Mesendoderm (in vitro differentiated cells): ENCODE measurements around the gene DNM3.

Experiments
- DNase-seq: peaks from one replicate; pipeline ENCODE4 v3.0.0; 2013
- H2AK5ac ChIP-seq: 2 replicates; pipeline ENCODE4 v1.6.1; 2013; ENCODE audit warnings: low read length, inconsistent platforms
- H2BK120ac ChIP-seq: 2 replicates; pipeline ENCODE4 v1.6.1; 2013; ENCODE audit warnings: low read depth, mild to moderate bottlenecking, low read length, moderate library complexity, mixed read lengths
- H2BK15ac ChIP-seq: replicated peaks from 2 replicates; pipeline ENCODE4 v1.6.1; 2013; ENCODE audit warnings: low read depth, mild to moderate bottlenecking, moderate library complexity
- H2BK5ac ChIP-seq: 2 replicates; pipeline ENCODE4 v1.6.1; 2013; ENCODE audit warnings: low read length, inconsistent platforms
- H3K18ac ChIP-seq: 2 replicates; pipeline ENCODE4 v1.6.1; 2013; ENCODE audit warnings: mild to moderate bottlenecking, low read length, mixed read lengths
- H3K23ac ChIP-seq: one replicate; pipeline ENCODE4 v1.6.1; 2013; ENCODE audit warnings: low read length
- H3K27ac ChIP-seq: 2 replicates; pipeline ENCODE4 v1.5.1; 2013; ENCODE audit warnings: low read depth, mild to moderate bottlenecking, inconsistent platforms, low read length, moderate library complexity
- H3K27me3 ChIP-seq: 2 replicates; pipeline ENCODE4 v1.6.1; 2013; ENCODE audit warnings: low read length, control low read depth, mild to moderate bottlenecking, inconsistent platforms; ENCODE audit not compliant: insufficient read depth, poor library complexity
- H3K36me3 ChIP-seq: 2 replicates; pipeline ENCODE4 v1.6.1; 2013; ENCODE audit warnings: low read length, inconsistent platforms; ENCODE audit not compliant: control insufficient read depth, insufficient read depth
- H3K4ac ChIP-seq: one replicate; pipeline ENCODE4 v1.6.1; 2013; ENCODE audit warnings: low read depth, mild to moderate bottlenecking, low read length, moderate library complexity
- H3K4me1 ChIP-seq: 2 replicates; pipeline ENCODE4 v1.6.1; 2013; ENCODE audit warnings: low read depth, low read length, inconsistent platforms; ENCODE audit not compliant: control insufficient read depth
- H3K4me2 ChIP-seq: 2 replicates; pipeline ENCODE4 v1.6.1; 2013; ENCODE audit warnings: low read length
- H3K4me3 ChIP-seq: 2 replicates; pipeline ENCODE4 v1.5.1; 2013; ENCODE audit warnings: mild to moderate bottlenecking, low read length
- H3K56ac ChIP-seq: one replicate; pipeline ENCODE4 v1.6.1; 2013; ENCODE audit warnings: low read length
- H3K79me1 ChIP-seq: 2 replicates; pipeline ENCODE4 v1.6.1; 2013; ENCODE audit warnings: low read length, inconsistent platforms
- H3K79me2 ChIP-seq: 2 replicates; pipeline ENCODE4 v1.6.1; 2013; ENCODE audit warnings: mild to moderate bottlenecking, low read length; ENCODE audit not compliant: control insufficient read depth, insufficient read depth
- H3K9ac ChIP-seq: 2 replicates; pipeline ENCODE4 v1.6.1; 2013; ENCODE audit warnings: low read length, inconsistent platforms
- H4K5ac ChIP-seq: one replicate; pipeline ENCODE4 v1.6.1; 2013; ENCODE audit warnings: low read length
- H4K8ac ChIP-seq: one replicate; pipeline ENCODE4 v1.6.1; 2013; ENCODE audit warnings: low read depth, mild to moderate bottlenecking, control low read depth, low read length, moderate library complexity
- WGBS: extraction: QIAGEN DNeasy Blood & Tissue Kit; methylation state at CpG from one replicate; pipeline ENCODE4 v1.1.7; 2013; ENCODE audit warnings: low lambda C conversion rate, missing lambda C conversion rate; ENCODE audit not compliant: insufficient coverage; ENCODE audit errors: extremely low coverage; 5-methylcytosine and 5-hydroxymethylcytosine counted together

The DNM3 gene

DNA sequence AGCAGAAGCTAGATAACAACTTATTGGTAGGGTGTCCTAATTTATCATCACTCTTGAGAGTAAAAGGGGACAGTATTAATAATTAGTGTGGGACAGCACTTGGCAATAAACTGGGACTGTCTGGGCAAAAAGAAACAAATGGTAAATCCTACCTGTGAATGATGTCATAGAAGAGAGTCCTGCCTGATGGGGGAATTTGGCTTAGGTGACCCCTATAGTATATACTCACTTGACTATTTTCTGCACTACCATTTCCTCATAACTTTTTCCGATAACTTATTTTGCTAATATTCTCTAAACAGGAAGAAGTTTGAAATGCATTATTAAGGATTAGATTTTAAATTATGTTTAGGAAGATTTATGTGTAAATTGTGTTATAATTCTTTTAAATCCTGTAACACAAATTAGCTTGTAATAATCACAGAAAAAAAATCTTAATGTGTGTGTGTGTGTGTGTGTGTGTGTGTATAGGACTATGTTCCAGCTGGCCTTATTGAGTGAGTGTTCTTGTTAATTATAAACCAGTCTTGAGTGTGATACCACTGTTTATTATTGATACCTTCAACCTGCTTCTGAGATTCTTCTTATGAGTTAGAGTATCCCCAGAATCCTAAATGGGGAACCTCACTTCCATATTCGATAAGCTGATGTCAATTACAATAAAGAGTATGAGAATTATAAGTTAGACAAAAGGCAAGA, 435.0 kb downstream of the DNM3 start:
- Histone ChIP-seq H3K4me2 (no peak overlapping the region), H2BK120ac (no peak overlapping the region), H4K5ac (no peak overlapping the region), H2AK5ac (no peak overlapping the region), H3K79me1 (no peaks in the 10 kb centered on the region), H4K8ac (no peak overlapping the region), H3K4me3 (no peak overlapping the region), H3K27me3 (no peaks in the 10 kb centered on the region), H3K4ac (no peak overlapping the region), H2BK5ac (no peak overlapping the region), H3K23ac (no peak overlapping the region), H2BK15ac (no peak overlapping the region), H3K36me3 (no peaks in the 10 kb centered on the region), H3K79me2 (no peaks in the 10 kb centered on the region), H3K9ac (no peak overlapping the region), H3K18ac (no peak overlapping the region), H3K4me1 (no peaks in the 10 kb centered on the region), H3K27ac (no peak overlapping the region), H3K56ac (no peak overlapping the region)
- WGBS: no CpG with 5 or more reads among the region's 2 CpGs
- DNase-seq: no peak

GRCh38 chr1:172277275-172277674, 436.0 kb downstream of the DNM3 start:
- no CpG with 5 or more reads among the region's 1 CpG for WGBS
- Histone ChIP-seq H3K79me2 (no peaks in the 10 kb centered on the region), H3K36me3 (no peaks in the 10 kb centered on the region), H3K4me3 (no peak overlapping the region), H4K8ac (no peak overlapping the region), H2BK15ac (no peak overlapping the region), H3K56ac (no peak overlapping the region), H3K4me1 (no peaks in the 10 kb centered on the region), H3K79me1 (no peaks in the 10 kb centered on the region), H3K4me2 (no peak overlapping the region), H3K27ac (no peak overlapping the region), H4K5ac (no peak overlapping the region), H3K23ac (no peak overlapping the region), H2BK5ac (no peak overlapping the region), H2BK120ac (no peak overlapping the region), H3K4ac (no peak overlapping the region), H3K9ac (no peak overlapping the region), H3K18ac (no peak overlapping the region), H2AK5ac (no peak overlapping the region), H3K27me3 (no peaks in the 10 kb centered on the region)
- DNase-seq: no peak

DNA sequence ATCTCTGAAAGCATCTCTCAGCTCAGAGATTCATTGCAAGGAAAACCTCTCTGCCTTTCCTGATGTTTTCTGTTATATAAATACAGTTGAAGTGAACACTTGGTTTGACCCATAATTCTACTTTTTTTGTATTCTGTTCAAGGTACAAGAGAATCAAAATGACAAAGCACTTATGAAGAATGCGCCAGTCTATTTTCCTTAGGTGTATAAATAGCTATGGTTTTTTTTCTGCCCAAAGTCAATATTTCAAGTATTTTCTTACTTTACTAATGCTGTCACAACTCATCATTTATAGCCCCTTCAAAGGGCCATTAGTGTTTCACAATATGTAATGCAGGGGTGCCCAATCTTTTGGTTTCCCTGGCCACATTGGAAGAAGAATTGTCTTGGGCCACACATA, 436.7 kb downstream of the DNM3 start:
- Histone ChIP-seq H2AK5ac (no peak overlapping the region), H3K27me3 (no peaks in the 10 kb centered on the region), H4K5ac (no peak overlapping the region), H3K4me3 (no peak overlapping the region), H3K56ac (no peak overlapping the region), H2BK120ac (no peak overlapping the region), H3K79me2 (no peaks in the 10 kb centered on the region), H3K4me2 (no peak overlapping the region), H2BK5ac (no peak overlapping the region), H3K79me1 (no peaks in the 10 kb centered on the region), H3K36me3 (no peaks in the 10 kb centered on the region), H3K4me1 (no peaks in the 10 kb centered on the region), H3K9ac (no peak overlapping the region), H3K4ac (no peak overlapping the region), H3K23ac (no peak overlapping the region), H3K27ac (no peak overlapping the region), H2BK15ac (no peak overlapping the region), H3K18ac (no peak overlapping the region), H4K8ac (no peak overlapping the region)
- WGBS: no CpG with 5 or more reads among the region's 1 CpG
- DNase-seq: no peak

- no peak overlapping the region for H3K4ac ChIP-seq
- H2BK120ac ChIP-seq: no peak overlapping the region
- no peak overlapping the region for H3K23ac ChIP-seq
- no peak overlapping the region for H3K56ac ChIP-seq
- H2AK5ac ChIP-seq: no peak overlapping the region
- no peak overlapping the region for H2BK15ac ChIP-seq
- H4K5ac ChIP-seq: no peak overlapping the region
- no peak overlapping the region for H3K4me3 ChIP-seq
- peak; percentile 4 for DNase-seq
- no peaks in the 10 kb centered on the region for H3K79me2 ChIP-seq
- no peaks in the 10 kb centered on the region for H3K4me1 ChIP-seq
- WGBS: no CpG with 5 or more reads among the region's 1 CpG
- no peak overlapping the region for H3K4me2 ChIP-seq
- H4K8ac ChIP-seq: no peak overlapping the region
- H3K9ac ChIP-seq: no peak overlapping the region
- H3K36me3 ChIP-seq: no peaks in the 10 kb centered on the region
- H3K18ac ChIP-seq: no peak overlapping the region
- H3K79me1 ChIP-seq: no peaks in the 10 kb centered on the region
- H2BK5ac ChIP-seq: no peak overlapping the region
- H3K27me3 ChIP-seq: no peaks in the 10 kb centered on the region
- no peak overlapping the region for H3K27ac ChIP-seq
These were observed 437.2 kb downstream of the DNM3 start for GRCh38 chr1:172278478-172278877.

- H2BK5ac ChIP-seq: no peak overlapping the region
- no peak overlapping the region for H2BK15ac ChIP-seq
- no peak overlapping the region for H2BK120ac ChIP-seq
- no peaks in the 10 kb centered on the region for H3K27me3 ChIP-seq
- H3K9ac ChIP-seq: no peak overlapping the region
- no CpG with 5 or more reads among the region's 4 CpGs for WGBS
- no peak overlapping the region for H3K56ac ChIP-seq
- no peak overlapping the region for H3K4me2 ChIP-seq
- H3K23ac ChIP-seq: no peak overlapping the region
- H3K79me2 ChIP-seq: no peaks in the 10 kb centered on the region
- no peak overlapping the region for H3K4ac ChIP-seq
- no peaks in the 10 kb centered on the region for H3K4me1 ChIP-seq
- no peak overlapping the region for H4K5ac ChIP-seq
- no peak overlapping the region for H2AK5ac ChIP-seq
- H3K36me3 ChIP-seq: no peaks in the 10 kb centered on the region
- H3K4me3 ChIP-seq: no peak overlapping the region
- H3K18ac ChIP-seq: no peak overlapping the region
- H3K79me1 ChIP-seq: no peaks in the 10 kb centered on the region
- no peak for DNase-seq
- H3K27ac ChIP-seq: no peak overlapping the region
- H4K8ac ChIP-seq: no peak overlapping the region
These were observed 438.8 kb downstream of the DNM3 start for GRCh38 chr1:172279939-172280636.
